ENCODE data around the gene PDE11A.
A peak's percentile ranks its signal among the peaks of the same experiment; 100 is the strongest.

Gene PDE11A

DNA sequence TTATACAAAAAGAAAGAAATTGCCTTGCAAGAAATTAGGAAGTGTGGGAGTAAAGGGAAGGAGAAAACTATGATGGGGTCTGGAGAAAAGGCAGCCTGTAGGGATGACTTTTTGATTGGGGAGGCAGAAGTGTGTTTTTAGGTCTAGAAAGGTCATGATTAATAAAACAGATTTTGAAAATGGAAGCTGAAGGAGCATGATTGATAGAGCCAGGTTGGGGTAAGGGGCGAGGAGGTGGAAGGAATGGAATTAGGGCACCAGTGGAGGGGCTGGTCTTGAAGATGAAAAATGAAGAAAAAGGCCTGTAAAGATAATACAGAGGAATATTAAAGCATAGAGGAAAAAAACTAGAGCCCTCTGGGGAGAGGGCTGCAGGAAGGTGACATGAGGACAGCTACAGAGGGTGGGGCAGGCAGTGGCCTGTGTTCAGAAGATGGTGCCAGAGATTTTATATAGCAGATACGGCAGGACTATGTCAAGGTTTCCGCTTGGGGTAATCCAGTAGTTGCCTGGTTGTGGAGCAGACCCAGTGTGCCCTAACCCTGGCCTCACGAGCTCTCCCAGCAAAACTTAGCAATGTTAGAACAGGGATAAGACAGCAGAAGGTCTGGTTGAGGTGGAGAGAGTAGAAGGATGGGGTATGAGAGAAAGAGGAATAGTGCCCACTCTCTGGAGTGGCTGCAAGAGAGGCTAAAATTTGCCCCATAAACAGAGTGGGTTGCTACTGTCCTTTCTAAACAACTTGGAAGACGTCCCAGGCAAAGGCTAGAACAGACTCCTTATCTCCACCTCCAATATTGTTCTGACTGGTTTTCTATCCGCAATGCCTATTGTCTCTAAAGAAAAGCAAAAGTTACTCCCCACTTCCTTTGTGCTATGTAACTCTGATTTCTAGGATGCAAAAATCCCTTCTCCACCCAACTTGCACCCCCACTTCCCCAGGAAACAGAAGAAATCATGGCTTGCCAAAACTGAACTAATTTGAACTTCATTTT, 392.7 kb downstream of the PDE11A start:
- Histone ChIP-seq H3K4me1 (ENCODE audit: control insufficient read depth in 2 of 2, insufficient read depth in 2 of 2, low read length in 2 of 2) (peaks cover 7 to 15% of the 10 kb centered on the region in 2 donors), H3K27ac (ENCODE audit: low read depth in 2 of 2, low read length in 2 of 2) (peak overlapping the region in 1 of 2 donors; percentile 44), H3K27me3 (ENCODE audit: control insufficient read depth in 2 of 2, insufficient read depth in 2 of 2, low read length in 2 of 2) (no peaks in the 10 kb centered on the region)

DNA sequence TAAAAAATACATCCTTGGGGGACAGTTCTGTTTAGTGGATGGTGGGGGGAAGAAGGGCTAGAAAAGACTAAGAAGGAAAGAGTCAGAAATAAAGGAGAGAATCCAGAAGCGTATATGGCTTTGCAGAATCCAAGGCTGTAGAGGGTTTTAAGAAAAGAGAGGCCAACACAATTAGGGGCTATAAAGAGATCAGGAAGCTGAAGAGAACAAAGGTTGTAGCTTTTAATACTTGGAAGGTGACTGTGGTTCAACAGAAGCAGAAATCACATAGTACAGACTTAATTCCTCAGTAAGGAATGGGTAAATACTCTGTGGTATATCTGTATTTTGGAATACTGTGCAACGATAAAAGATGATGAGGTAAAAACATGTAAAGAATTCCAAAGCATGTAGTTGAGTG, 393.6 kb downstream of the PDE11A start:
- Histone ChIP-seq H3K4me3 (ENCODE audit: low read length in 2 of 2) (no peak overlapping the region), H3K27me3 (ENCODE audit: control insufficient read depth in 2 of 2, insufficient read depth in 2 of 2, low read length in 2 of 2) (no peaks in the 10 kb centered on the region), H3K27ac (ENCODE audit: low read depth in 2 of 2, low read length in 2 of 2) (no peak overlapping the region), H3K36me3 (ENCODE audit: control insufficient read depth in 2 of 2, insufficient read depth in 2 of 2, low read length in 2 of 2) (no peaks in the 10 kb centered on the region), H3K4me1 (ENCODE audit: control insufficient read depth in 2 of 2, insufficient read depth in 2 of 2, low read length in 2 of 2) (peaks cover 7 to 15% of the 10 kb centered on the region in 2 donors), H3K9me3 (ENCODE audit: control insufficient read depth in 2 of 2, low read length in 2 of 2) (no peaks in the 10 kb centered on the region), H3K9ac (ENCODE audit: low read depth in 1 of 2, low read length in 2 of 2) (no peak overlapping the region)

More for the DNA sequence above, 392.7 kb downstream of the PDE11A start:
- H3K4me3 ChIP-seq (ENCODE audit: low read length in 2 of 2), result no peak overlapping the region
- no peaks in the 10 kb centered on the region for H3K9me3 ChIP-seq (ENCODE audit: control insufficient read depth in 2 of 2, low read length in 2 of 2)
- H3K36me3 ChIP-seq (ENCODE audit: control insufficient read depth in 2 of 2, insufficient read depth in 2 of 2, low read length in 2 of 2), result no peaks in the 10 kb centered on the region
- H3K9ac ChIP-seq (ENCODE audit: low read depth in 1 of 2, low read length in 2 of 2), result no peak overlapping the region

- no peak overlapping the region for H3K27ac ChIP-seq (ENCODE audit: low read depth in 2 of 2, low read length in 2 of 2)
- H3K27me3 ChIP-seq (ENCODE audit: control insufficient read depth in 2 of 2, insufficient read depth in 2 of 2, low read length in 2 of 2), result no peaks in the 10 kb centered on the region
- no peaks in the 10 kb centered on the region for H3K36me3 ChIP-seq (ENCODE audit: control insufficient read depth in 2 of 2, insufficient read depth in 2 of 2, low read length in 2 of 2)
- no peak overlapping the region for H3K9ac ChIP-seq (ENCODE audit: low read depth in 1 of 2, low read length in 2 of 2)
- no peak overlapping the region for H3K4me3 ChIP-seq (ENCODE audit: low read length in 2 of 2)
- H3K4me1 ChIP-seq (ENCODE audit: control insufficient read depth in 2 of 2, insufficient read depth in 2 of 2, low read length in 2 of 2), result peaks cover 7 to 15% of the 10 kb centered on the region in 2 donors
- H3K9me3 ChIP-seq (ENCODE audit: control insufficient read depth in 2 of 2, low read length in 2 of 2), result no peaks in the 10 kb centered on the region
Measured at GRCh38 chr2:177676636-177677035, 395.9 kb downstream of the PDE11A start.

DNA sequence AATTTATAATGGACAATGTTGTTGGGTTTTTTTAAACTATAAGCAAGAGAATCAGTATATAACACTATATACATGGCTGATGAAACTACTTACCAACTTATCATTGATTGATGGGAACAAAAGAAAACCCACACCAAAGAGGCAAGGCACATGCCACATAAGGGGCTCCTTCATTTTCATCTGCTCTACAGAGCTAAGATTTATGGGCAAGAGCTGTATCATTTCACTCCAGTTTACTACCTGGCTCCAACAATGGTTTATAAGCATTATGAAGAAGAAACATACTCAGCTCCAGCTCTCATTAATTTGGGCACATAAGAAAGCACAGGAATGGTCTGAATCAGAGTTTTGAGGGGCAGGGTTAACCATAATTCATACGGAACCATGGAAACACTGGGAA, 396.8 kb downstream of the PDE11A start:
- H3K27ac ChIP-seq (ENCODE audit: low read depth in 2 of 2, low read length in 2 of 2), result no peak overlapping the region
- peaks cover 7 to 15% of the 10 kb centered on the region in 2 donors for H3K4me1 ChIP-seq (ENCODE audit: control insufficient read depth in 2 of 2, insufficient read depth in 2 of 2, low read length in 2 of 2)
- H3K9ac ChIP-seq (ENCODE audit: low read depth in 1 of 2, low read length in 2 of 2), result no peak overlapping the region
- H3K4me3 ChIP-seq (ENCODE audit: low read length in 2 of 2), result no peak overlapping the region
- H3K9me3 ChIP-seq (ENCODE audit: control insufficient read depth in 2 of 2, low read length in 2 of 2), result no peaks in the 10 kb centered on the region
- no peaks in the 10 kb centered on the region for H3K27me3 ChIP-seq (ENCODE audit: control insufficient read depth in 2 of 2, insufficient read depth in 2 of 2, low read length in 2 of 2)
- H3K36me3 ChIP-seq (ENCODE audit: control insufficient read depth in 2 of 2, insufficient read depth in 2 of 2, low read length in 2 of 2), result no peaks in the 10 kb centered on the region

DNA sequence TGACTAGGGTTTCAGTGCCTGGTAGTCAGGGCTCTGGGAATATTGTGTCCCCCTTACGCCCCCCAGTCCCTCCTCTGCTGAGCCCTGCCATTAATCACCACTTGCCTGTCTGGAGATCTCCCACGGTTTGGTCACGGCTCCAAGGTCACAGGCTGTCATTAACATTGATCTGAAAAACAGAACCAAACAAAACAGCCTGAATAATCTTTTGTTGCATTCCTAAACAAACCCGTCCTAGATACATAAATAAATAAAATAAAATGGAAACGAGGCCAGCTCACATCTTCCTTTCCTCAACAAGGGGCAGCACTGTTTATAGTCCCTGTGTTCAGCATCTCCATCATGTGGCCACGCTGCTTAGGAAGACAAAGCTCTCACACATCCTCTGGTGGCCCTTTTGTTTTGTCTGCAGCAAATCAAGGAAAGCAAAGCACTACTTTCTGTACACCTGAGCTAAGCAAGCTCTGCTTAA, 397.2 kb downstream of the PDE11A start:
- H3K4me3 ChIP-seq (ENCODE audit: low read length in 2 of 2), result no peak overlapping the region
- H3K4me1 ChIP-seq (ENCODE audit: control insufficient read depth in 2 of 2, insufficient read depth in 2 of 2, low read length in 2 of 2), result peaks cover 7 to 14% of the 10 kb centered on the region in 2 donors
- no peaks in the 10 kb centered on the region for H3K27me3 ChIP-seq (ENCODE audit: control insufficient read depth in 2 of 2, insufficient read depth in 2 of 2, low read length in 2 of 2)
- H3K9ac ChIP-seq (ENCODE audit: low read depth in 1 of 2, low read length in 2 of 2), result no peak overlapping the region
- no peaks in the 10 kb centered on the region for H3K36me3 ChIP-seq (ENCODE audit: control insufficient read depth in 2 of 2, insufficient read depth in 2 of 2, low read length in 2 of 2)
- no peaks in the 10 kb centered on the region for H3K9me3 ChIP-seq (ENCODE audit: control insufficient read depth in 2 of 2, low read length in 2 of 2)
- no peak overlapping the region for H3K27ac ChIP-seq (ENCODE audit: low read depth in 2 of 2, low read length in 2 of 2)

GRCh38 chr2:177673602-177674595, 398.7 kb downstream of the PDE11A start:
- H3K9ac ChIP-seq (ENCODE audit: low read depth in 1 of 2, low read length in 2 of 2), result no peak overlapping the region
- H3K9me3 ChIP-seq (ENCODE audit: control insufficient read depth in 2 of 2, low read length in 2 of 2), result no peaks in the 10 kb centered on the region
- peaks cover 0 to 2% of the 10 kb centered on the region in 2 donors for H3K4me1 ChIP-seq (ENCODE audit: control insufficient read depth in 2 of 2, insufficient read depth in 2 of 2, low read length in 2 of 2)
- H3K27me3 ChIP-seq (ENCODE audit: control insufficient read depth in 2 of 2, insufficient read depth in 2 of 2, low read length in 2 of 2), result no peaks in the 10 kb centered on the region
- H3K27ac ChIP-seq (ENCODE audit: low read depth in 2 of 2, low read length in 2 of 2), result no peak overlapping the region
- H3K4me3 ChIP-seq (ENCODE audit: low read length in 2 of 2), result no peak overlapping the region
- H3K36me3 ChIP-seq (ENCODE audit: control insufficient read depth in 2 of 2, insufficient read depth in 2 of 2, low read length in 2 of 2), result no peaks in the 10 kb centered on the region

DNA sequence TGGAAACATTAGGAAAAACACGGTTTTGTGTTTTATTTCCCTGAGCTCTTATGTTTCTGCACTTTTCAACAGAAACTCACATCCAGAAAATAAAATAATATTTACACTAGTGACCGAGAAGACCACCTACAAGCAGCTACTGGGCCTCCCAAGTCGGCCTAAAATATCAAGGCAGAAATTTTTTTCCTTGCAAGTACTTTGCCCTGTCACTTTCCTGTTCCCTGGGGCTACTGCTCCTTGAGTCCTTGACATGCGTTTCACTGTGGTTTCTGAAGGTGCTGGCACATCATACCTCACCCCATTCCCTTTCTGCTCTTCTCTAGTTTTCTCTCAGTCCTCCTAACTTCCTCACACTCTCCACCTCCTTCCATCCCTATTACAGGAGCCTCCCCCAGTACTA, 400.9 kb downstream of the PDE11A start:
- Histone ChIP-seq H3K9me3 (ENCODE audit: control insufficient read depth in 2 of 2, low read length in 2 of 2) (no peaks in the 10 kb centered on the region), H3K4me1 (ENCODE audit: control insufficient read depth in 2 of 2, insufficient read depth in 2 of 2, low read length in 2 of 2) (no peaks in the 10 kb centered on the region), H3K27me3 (ENCODE audit: control insufficient read depth in 2 of 2, insufficient read depth in 2 of 2, low read length in 2 of 2) (no peaks in the 10 kb centered on the region), H3K9ac (ENCODE audit: low read depth in 1 of 2, low read length in 2 of 2) (no peak overlapping the region), H3K4me3 (ENCODE audit: low read length in 2 of 2) (no peak overlapping the region), H3K36me3 (ENCODE audit: control insufficient read depth in 2 of 2, insufficient read depth in 2 of 2, low read length in 2 of 2) (no peaks in the 10 kb centered on the region), H3K27ac (ENCODE audit: low read depth in 2 of 2, low read length in 2 of 2) (no peak overlapping the region)

DNA sequence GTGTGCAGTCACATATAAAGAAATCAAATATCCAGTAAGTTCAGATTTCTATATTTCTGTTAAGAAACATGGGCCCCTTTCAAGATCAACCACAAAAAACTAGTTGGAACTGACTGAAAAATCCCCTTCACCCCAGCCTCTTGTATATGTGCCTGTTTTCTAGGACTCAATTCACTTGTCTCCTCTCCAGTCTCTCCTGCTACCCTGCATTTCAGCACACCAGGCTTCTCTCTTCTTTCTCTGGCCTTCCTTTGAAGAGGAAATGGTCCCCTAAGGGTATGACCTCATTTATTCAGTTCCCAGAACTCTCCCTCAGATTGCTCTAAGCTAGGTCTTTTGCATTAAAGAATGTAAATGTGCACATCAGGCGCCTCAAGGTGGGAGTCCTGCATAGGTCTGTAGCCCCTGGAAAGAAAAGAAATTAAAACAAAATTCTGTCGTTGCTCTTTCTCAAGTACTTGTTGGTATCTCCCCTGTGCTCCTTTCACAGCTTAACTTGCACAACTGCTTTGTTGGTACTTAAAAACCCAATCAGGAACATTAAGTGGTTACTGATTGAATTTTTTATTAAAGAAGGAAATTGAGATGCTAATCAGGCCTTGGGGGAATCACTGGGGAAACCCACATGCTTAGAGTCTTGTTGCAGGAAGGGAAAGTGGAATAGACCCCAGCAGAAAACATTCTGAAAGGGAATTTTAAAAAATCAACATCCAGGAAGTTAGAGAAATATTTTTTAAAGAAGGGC, 401.6 kb downstream of the PDE11A start:
- no peak overlapping the region for H3K4me3 ChIP-seq (ENCODE audit: low read length in 2 of 2)
- no peaks in the 10 kb centered on the region for H3K27me3 ChIP-seq (ENCODE audit: control insufficient read depth in 2 of 2, insufficient read depth in 2 of 2, low read length in 2 of 2)
- H3K36me3 ChIP-seq (ENCODE audit: control insufficient read depth in 2 of 2, insufficient read depth in 2 of 2, low read length in 2 of 2), result no peaks in the 10 kb centered on the region
- no peak overlapping the region for H3K9ac ChIP-seq (ENCODE audit: low read depth in 1 of 2, low read length in 2 of 2)
- no peaks in the 10 kb centered on the region for H3K4me1 ChIP-seq (ENCODE audit: control insufficient read depth in 2 of 2, insufficient read depth in 2 of 2, low read length in 2 of 2)
- H3K9me3 ChIP-seq (ENCODE audit: control insufficient read depth in 2 of 2, low read length in 2 of 2), result no peaks in the 10 kb centered on the region
- no peak overlapping the region for H3K27ac ChIP-seq (ENCODE audit: low read depth in 2 of 2, low read length in 2 of 2)

DNA sequence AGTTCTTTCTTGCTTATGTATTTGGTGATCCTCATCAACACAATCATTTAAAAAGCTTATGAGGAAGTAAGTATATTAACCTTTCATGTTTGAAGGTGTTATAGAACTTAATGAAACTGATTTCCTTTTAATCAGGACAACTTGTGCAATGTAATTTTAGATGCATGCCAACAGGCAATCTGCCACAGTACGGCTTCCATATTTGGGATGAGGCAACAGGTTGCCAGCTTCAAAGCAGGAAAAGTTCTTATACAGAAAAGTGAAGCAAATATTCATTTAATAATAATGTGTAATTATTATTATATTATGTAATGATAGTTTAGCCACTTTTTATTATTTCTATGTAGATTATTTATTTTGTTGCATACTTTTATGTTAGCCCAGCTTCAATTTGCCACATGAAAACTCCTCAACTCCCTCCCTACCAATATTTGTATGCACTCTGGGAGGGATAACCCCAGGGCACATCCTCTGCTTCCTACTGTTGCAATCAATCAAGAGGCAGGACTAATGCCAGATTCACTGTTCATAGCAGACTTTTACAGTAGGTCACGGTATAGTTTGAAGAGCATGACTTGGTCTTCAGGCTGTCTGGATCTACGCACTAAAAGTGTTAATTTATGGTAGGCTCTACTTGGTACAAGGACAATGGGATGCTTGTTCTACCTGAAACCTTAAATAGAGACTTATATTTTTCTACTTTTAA, 402.8 kb downstream of the PDE11A start:
- H3K9me3 ChIP-seq (ENCODE audit: control insufficient read depth in 2 of 2, low read length in 2 of 2), result no peaks in the 10 kb centered on the region
- no peaks in the 10 kb centered on the region for H3K4me1 ChIP-seq (ENCODE audit: control insufficient read depth in 2 of 2, insufficient read depth in 2 of 2, low read length in 2 of 2)

More for the DNA sequence above, 402.8 kb downstream of the PDE11A start:
- no peak overlapping the region for H3K27ac ChIP-seq (ENCODE audit: low read depth in 2 of 2, low read length in 2 of 2)
- no peaks in the 10 kb centered on the region for H3K36me3 ChIP-seq (ENCODE audit: control insufficient read depth in 2 of 2, insufficient read depth in 2 of 2, low read length in 2 of 2)
- no peaks in the 10 kb centered on the region for H3K27me3 ChIP-seq (ENCODE audit: control insufficient read depth in 2 of 2, insufficient read depth in 2 of 2, low read length in 2 of 2)
- H3K9ac ChIP-seq (ENCODE audit: low read depth in 1 of 2, low read length in 2 of 2), result no peak overlapping the region
- no peak overlapping the region for H3K4me3 ChIP-seq (ENCODE audit: low read length in 2 of 2)

All from mucosa of rectum (tissue), 2 donors.